Suprapubic skin (tissue), 3 donors: ENCODE results near the gene PMFBP1.

Experiments
- POLR2A ChIP-seq, 2 donors: fragments of 450-650 bp; IDR thresholded peaks; one replicate each; pipeline ENCODE4 v1.6.1; 2017; ENCODE audit warnings: antibody characterized with exemption in 2 of 2, mild to moderate bottlenecking in 2 of 2, moderate library complexity in 2 of 2
- TF ChIP-seq, protein P1 (sequence below), 2 donors: fragments of 200-600 bp in 1 of 2; fragments of 450-650 bp in 1 of 2; sonication (generic) in 1 of 2; IDR thresholded peaks; one replicate each; pipeline ENCODE4 v1.5.1; 2016 to 2019; ENCODE audit warnings: antibody characterized with exemption in 2 of 2, mild to moderate bottlenecking in 1 of 2, moderate library complexity in 1 of 2

DNA sequence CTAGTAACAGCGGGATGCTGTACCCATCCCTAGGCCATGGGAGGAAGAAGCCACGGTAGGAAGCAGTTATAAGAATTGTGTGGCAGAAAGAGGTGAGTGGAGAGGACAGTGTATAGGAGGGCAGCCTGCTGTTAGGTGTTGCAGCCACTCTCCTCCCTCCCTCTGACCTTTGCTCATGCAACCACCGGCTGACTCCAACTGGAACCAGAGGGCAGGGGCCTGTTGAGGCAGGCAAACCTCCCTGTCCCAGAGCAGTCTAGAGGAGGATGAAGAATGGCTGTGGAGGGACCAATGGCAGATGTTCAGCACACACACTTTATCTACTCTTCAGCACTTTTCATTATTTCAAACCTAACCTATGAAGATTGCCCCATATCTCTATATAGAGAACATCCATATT is 80.7 kb downstream of the PMFBP1 start:
- TF ChIP-seq, protein P1, sequence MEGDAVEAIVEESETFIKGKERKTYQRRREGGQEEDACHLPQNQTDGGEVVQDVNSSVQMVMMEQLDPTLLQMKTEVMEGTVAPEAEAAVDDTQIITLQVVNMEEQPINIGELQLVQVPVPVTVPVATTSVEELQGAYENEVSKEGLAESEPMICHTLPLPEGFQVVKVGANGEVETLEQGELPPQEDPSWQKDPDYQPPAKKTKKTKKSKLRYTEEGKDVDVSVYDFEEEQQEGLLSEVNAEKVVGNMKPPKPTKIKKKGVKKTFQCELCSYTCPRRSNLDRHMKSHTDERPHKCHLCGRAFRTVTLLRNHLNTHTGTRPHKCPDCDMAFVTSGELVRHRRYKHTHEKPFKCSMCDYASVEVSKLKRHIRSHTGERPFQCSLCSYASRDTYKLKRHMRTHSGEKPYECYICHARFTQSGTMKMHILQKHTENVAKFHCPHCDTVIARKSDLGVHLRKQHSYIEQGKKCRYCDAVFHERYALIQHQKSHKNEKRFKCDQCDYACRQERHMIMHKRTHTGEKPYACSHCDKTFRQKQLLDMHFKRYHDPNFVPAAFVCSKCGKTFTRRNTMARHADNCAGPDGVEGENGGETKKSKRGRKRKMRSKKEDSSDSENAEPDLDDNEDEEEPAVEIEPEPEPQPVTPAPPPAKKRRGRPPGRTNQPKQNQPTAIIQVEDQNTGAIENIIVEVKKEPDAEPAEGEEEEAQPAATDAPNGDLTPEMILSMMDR (IDR thresholded peaks at IDR 0.05): no peak
- no peak for TF ChIP-seq POLR2A (IDR thresholded peaks at IDR 0.05)
